Esophagus (tissue), 2 donors: ENCODE measurements around the gene PTGS1. TPM values are rescaled to one million over a fixed set of nuclear protein-coding genes. Genes with fewer than 3 reads are reported as not detected.

Experiments
- H3K27ac ChIP-seq, 2 donors: one replicate each; pipeline ENCODE4 v1.5.1; 2013; ENCODE audit warnings: low read depth in 2 of 2, mild to moderate bottlenecking in 2 of 2, inconsistent platforms in 1 of 2, low read length in 1 of 2, moderate library complexity in 1 of 2
- H3K27me3 ChIP-seq, 2 donors: one replicate each; pipeline ENCODE4 v1.6.1; 2013; ENCODE audit warnings: low read length in 2 of 2, control low read depth in 1 of 2, mild to moderate bottlenecking in 1 of 2; ENCODE audit not compliant: insufficient read depth in 2 of 2, control insufficient read depth in 1 of 2
- H3K36me3 ChIP-seq, 2 donors: one replicate each; pipeline ENCODE4 v1.6.1; 2013; ENCODE audit warnings: low read length in 1 of 2; ENCODE audit not compliant: control insufficient read depth in 2 of 2, insufficient read depth in 2 of 2
- H3K4me1 ChIP-seq, 2 donors: one replicate each; pipeline ENCODE4 v1.6.1; 2013; ENCODE audit warnings: low read length in 1 of 2; ENCODE audit not compliant: control insufficient read depth in 2 of 2, insufficient read depth in 2 of 2
- H3K4me3 ChIP-seq, 2 donors: one replicate each; pipeline ENCODE4 v1.5.1; 2013; ENCODE audit warnings: low read length in 2 of 2, mild to moderate bottlenecking in 2 of 2, low read depth in 1 of 2, moderate library complexity in 1 of 2
- H3K9me3 ChIP-seq, 2 donors: one replicate each; pipeline ENCODE4 v1.6.1; 2013; ENCODE audit warnings: mild to moderate bottlenecking in 2 of 2, low read depth in 1 of 2, low read length in 1 of 2, moderate library complexity in 1 of 2; ENCODE audit not compliant: control insufficient read depth in 2 of 2, insufficient read depth in 1 of 2
- WGBS, 2 donors: extraction: QIAGEN DNeasy Blood & Tissue Kit; methylation state at CpG; one replicate each; pipeline ENCODE4 v1.1.7; 2013; 5-methylcytosine and 5-hydroxymethylcytosine counted together
- polyA plus RNA-seq, 2 donors: library from polyadenylated mRNA; stranded (reverse); fragments of 200-250 nt; gene quantifications; one replicate each; pipeline ENCODE4 v1.2.3, GENCODE V29; 2013
- donor health status: healthy with polysubstance abuse.
- donor health status: Bipolar disorder and iron deficiency.

Gene PTGS1
- polyA plus RNA-seq, 2 donors, result 6.8 to 20.3 TPM

DNA sequence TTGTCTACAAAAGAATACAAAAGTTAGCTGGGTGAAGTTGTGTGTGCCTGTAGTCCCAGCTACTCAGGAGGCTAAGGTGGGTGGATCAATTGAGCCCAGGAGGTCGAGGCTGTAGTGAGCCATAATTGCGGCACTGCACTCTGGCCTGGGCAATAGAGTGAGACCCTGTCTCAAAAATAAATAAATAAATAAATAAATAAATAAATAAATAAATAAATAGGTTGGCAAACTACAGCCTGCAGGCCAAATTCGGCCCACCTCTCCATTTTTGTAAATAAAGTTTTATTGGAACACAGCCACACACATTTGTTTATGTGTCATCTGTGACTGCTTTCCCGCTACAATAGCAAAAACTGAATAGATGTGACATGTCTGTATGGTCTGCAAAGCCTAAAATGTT lies 9.5 kb downstream of the PTGS1 start:
- H3K4me1 ChIP-seq, result peaks cover 10 to 16% of the 10 kb centered on the region in 2 donors
- H3K36me3 ChIP-seq, result peaks cover 0 to 12% of the 10 kb centered on the region in 2 donors
- no peaks in the 10 kb centered on the region for H3K9me3 ChIP-seq
- WGBS, 2 donors, result 86 to 89% methylated on average over 4 of the region's 4 CpGs
- H3K4me3 ChIP-seq, result no peak overlapping the region
- no peak overlapping the region for H3K27ac ChIP-seq
- no peaks in the 10 kb centered on the region for H3K27me3 ChIP-seq

DNA sequence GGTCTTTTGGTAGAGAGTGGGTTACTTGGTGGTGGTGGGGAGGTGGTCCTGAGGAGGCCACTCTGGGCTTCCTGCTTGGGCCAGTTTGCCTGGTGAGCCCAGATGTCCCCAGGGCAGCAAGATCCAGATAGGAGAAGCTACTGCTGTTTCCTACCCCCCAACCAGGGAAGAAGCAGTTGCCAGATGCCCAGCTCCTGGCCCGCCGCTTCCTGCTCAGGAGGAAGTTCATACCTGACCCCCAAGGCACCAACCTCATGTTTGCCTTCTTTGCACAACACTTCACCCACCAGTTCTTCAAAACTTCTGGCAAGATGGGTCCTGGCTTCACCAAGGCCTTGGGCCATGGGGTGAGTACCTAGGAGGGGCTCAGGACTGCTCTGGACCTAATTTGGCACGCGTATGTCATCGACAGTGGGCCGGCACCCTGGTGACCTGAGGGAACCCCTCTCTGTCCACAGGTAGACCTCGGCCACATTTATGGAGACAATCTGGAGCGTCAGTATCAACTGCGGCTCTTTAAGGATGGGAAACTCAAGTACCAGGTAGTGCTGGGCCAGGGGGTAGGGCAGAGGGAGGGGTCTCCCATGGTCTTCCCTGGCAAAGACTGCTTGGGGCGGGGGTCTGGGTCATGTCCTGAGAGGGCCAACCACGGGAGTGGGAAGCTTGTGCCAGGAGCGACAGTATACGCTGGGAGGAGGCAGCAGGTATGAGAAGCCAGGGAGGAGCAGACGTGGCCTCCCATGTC lies 10.6 kb downstream of the PTGS1 start:
- no peaks in the 10 kb centered on the region for H3K27me3 ChIP-seq
- H3K4me1 ChIP-seq, result peaks cover 5 to 6% of the 10 kb centered on the region in 2 donors
- peaks cover 0 to 9% of the 10 kb centered on the region in 2 donors for H3K36me3 ChIP-seq
- no peaks in the 10 kb centered on the region for H3K9me3 ChIP-seq
- 89 to 92% methylated on average over 14 of the region's 14 CpGs for WGBS, 2 donors
- no peak overlapping the region for H3K4me3 ChIP-seq
- no peak overlapping the region for H3K27ac ChIP-seq

DNA sequence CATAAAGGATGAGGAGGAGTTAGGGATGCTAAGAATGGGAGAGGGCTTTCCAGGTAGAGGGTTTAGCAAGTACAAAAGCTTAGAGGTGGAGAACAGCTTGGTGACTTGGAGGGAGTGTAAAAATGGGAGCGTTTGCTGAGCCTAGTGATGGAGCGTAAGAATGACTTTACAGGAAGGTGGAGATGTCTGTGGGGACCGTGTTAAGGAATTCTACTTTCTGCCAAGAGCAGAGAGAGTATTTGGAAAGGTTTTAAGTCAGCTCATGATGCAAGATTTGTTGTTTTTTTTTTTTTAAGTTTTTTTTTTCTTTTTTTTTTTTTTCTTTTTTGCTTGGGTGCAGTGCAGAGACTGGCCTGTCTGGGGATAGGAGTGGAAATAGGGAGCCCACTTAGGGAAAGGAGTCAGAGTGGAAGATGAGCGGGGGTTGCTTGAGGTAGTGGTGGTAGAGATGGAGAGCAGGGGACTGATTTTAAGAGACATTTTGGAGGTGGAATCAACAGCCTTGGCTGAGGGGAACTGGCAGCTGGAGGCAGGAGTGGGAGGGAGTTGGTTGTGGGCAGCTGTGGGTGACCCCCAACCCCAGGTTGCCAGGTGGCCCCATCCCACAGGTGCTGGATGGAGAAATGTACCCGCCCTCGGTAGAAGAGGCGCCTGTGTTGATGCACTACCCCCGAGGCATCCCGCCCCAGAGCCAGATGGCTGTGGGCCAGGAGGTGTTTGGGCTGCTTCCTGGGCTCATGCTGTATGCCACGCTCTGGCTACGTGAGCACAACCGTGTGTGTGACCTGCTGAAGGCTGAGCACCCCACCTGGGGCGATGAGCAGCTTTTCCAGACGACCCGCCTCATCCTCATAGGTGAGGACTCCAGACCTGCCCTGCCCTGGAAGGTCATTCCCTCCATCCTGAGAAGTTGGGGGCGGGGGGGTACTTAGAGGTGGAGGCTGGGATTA lies 12.4 kb downstream of the PTGS1 start:
- Histone ChIP-seq H3K27ac (no peak overlapping the region), H3K4me3 (no peak overlapping the region), H3K9me3 (no peaks in the 10 kb centered on the region), H3K27me3 (no peaks in the 10 kb centered on the region), H3K4me1 (peaks cover 2 to 5% of the 10 kb centered on the region in 2 donors), H3K36me3 (peaks cover 2 to 11% of the 10 kb centered on the region in 2 donors)
- 52 to 61% methylated on average over 16 of the region's 16 CpGs for WGBS, 2 donors

DNA sequence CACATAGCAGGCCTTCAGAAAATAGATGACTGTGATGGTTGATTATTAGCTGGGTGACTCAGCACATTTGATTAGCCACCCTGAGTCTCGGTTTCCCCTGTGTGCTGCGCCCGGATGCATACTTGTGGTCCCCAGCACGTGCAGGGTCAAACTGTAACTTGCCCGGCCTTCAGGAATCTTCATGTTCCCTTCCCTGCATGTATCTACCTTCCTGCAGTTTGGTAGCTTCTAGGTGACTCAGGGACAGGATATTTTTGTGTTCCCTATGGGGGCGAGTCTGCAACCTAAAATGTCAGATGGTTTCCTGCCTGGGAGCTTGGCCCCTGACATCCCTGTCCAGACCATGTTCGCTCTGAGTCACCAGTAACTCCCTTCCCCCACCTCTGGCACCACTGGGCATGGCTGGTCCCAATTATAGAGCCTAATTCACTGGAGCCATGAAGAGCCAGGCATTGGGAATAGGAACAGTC lies 13.2 kb downstream of the PTGS1 start:
- Histone ChIP-seq H3K36me3 (peaks cover 2 to 9% of the 10 kb centered on the region in 2 donors), H3K27ac (no peak overlapping the region), H3K4me1 (peaks cover 2 to 5% of the 10 kb centered on the region in 2 donors), H3K4me3 (no peak overlapping the region), H3K9me3 (no peaks in the 10 kb centered on the region), H3K27me3 (no peaks in the 10 kb centered on the region)
- WGBS, 2 donors, result 73 to 78% methylated on average over 7 of the region's 7 CpGs

DNA sequence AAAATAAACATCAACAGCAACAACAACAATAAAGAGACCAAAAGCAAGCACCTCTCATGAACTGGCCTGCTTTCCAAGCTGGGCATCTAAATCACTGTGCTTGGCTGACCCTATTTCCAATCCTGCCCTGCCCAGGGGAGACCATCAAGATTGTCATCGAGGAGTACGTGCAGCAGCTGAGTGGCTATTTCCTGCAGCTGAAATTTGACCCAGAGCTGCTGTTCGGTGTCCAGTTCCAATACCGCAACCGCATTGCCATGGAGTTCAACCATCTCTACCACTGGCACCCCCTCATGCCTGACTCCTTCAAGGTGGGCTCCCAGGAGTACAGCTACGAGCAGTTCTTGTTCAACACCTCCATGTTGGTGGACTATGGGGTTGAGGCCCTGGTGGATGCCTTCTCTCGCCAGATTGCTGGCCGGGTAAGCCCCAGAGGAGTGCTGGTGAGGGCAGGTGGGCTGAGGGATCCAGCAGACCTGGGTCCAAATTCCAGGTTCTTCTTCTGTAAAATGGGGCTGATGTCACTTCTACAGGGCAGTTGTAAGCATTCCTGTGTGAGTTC lies 15.6 kb downstream of the PTGS1 start:
- H3K27ac ChIP-seq, result no peak overlapping the region
- peaks cover 2 to 7% of the 10 kb centered on the region in 2 donors for H3K36me3 ChIP-seq
- no peak overlapping the region for H3K4me3 ChIP-seq
- H3K4me1 ChIP-seq, result peaks cover 6 to 10% of the 10 kb centered on the region in 2 donors
- 89 to 91% methylated on average over 8 of the region's 8 CpGs for WGBS, 2 donors
- no peaks in the 10 kb centered on the region for H3K9me3 ChIP-seq
- no peaks in the 10 kb centered on the region for H3K27me3 ChIP-seq

DNA sequence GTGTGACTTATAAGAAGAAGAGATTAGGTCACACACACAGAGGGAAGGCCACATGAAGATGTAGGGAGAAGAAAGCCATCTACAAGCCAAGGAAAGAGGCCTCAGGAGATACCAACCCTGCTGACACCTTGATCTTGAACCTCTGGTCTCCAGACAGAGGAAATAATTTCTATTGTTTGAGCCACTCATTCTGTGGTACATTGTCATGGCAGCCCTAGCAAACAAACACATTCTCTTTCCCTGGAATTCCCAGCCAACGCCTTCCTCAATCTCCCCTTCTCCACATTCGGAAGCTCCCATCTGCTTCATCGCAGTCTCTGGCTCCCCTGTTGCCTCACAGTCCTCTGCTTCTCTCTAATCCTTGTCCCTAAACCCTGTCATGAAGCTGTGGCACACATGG lies 16.7 kb downstream of the PTGS1 start:
- peaks cover 6 to 10% of the 10 kb centered on the region in 2 donors for H3K4me1 ChIP-seq
- whole genome bisulfite sequencing, 2 donors, result 89 to 90% methylated on average over 3 of the region's 3 CpGs
- no peak overlapping the region for H3K4me3 ChIP-seq
- no peak overlapping the region for H3K27ac ChIP-seq
- no peaks in the 10 kb centered on the region for H3K27me3 ChIP-seq
- no peaks in the 10 kb centered on the region for H3K9me3 ChIP-seq
- H3K36me3 ChIP-seq, result peaks cover 2 to 11% of the 10 kb centered on the region in 2 donors

DNA sequence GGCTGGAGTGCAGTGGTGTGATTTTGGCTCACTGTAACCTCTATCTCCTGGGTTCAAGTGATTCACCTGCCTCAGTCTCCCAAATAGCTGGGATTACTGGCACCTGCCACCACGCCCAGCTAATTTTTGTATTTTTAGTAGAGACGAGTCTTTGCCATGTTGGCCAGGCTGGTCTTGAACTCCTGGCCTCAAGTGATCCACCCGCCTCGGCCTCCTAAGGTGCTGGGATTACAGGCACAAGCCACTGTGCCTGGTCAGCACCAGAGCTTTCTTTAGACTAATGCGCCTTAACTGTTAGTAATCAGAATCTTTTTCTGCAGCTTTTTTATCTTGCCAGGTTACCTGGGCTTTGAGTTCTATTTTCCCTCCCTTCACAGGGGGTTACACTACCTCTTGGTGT lies 18.4 kb downstream of the PTGS1 start:
- no peak overlapping the region for H3K4me3 ChIP-seq
- peaks cover 5 to 12% of the 10 kb centered on the region in 2 donors for H3K4me1 ChIP-seq
- no peaks in the 10 kb centered on the region for H3K9me3 ChIP-seq
- no peak overlapping the region for H3K27ac ChIP-seq
- H3K36me3 ChIP-seq, result peaks cover 2 to 11% of the 10 kb centered on the region in 2 donors
- WGBS, 2 donors, result 83 to 91% methylated on average over 5 of the region's 5 CpGs
- H3K27me3 ChIP-seq, result no peaks in the 10 kb centered on the region

DNA sequence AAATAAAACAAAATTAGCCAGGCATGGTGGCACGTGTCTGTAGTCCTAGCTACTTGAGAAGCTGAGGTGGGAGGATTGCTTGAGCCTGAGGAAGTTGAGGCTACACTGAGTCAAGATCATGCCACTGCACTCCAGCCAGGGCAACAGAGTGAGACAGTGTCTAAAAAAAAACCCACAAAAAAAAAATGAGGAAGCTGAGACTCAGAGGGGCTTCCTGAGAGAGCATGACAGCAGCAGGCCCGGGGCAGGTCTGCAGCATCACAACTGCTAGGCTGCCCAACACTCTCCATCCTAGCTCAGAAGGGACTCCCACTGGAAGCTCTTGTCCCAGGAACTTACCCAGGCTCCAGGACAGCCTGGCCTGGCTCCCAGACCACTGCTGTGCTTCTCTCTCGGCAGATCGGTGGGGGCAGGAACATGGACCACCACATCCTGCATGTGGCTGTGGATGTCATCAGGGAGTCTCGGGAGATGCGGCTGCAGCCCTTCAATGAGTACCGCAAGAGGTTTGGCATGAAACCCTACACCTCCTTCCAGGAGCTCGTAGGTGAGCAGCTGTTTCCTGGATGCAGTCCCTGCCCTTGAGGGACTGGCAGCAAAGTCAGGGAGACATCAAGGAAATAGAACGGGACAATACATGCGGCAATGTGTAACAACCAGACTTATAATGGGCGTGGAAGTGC lies 19.1 kb downstream of the PTGS1 start:
- H3K36me3 ChIP-seq, result peaks cover 2 to 8% of the 10 kb centered on the region in 2 donors
- H3K4me3 ChIP-seq, result no peak overlapping the region
- no peaks in the 10 kb centered on the region for H3K9me3 ChIP-seq
- 26 to 45% methylated on average over 11 of the region's 11 CpGs for WGBS, 2 donors
- H3K4me1 ChIP-seq, result peaks cover 3 to 16% of the 10 kb centered on the region in 2 donors
- no peaks in the 10 kb centered on the region for H3K27me3 ChIP-seq
- H3K27ac ChIP-seq, result peak overlapping the region in 1 of 2 donors; percentile 50

DNA sequence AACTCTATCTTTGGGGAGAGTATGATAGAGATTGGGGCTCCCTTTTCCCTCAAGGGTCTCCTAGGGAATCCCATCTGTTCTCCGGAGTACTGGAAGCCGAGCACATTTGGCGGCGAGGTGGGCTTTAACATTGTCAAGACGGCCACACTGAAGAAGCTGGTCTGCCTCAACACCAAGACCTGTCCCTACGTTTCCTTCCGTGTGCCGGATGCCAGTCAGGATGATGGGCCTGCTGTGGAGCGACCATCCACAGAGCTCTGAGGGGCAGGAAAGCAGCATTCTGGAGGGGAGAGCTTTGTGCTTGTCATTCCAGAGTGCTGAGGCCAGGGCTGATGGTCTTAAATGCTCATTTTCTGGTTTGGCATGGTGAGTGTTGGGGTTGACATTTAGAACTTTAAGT lies 21.5 kb downstream of the PTGS1 start:
- H3K27ac ChIP-seq, result no peak overlapping the region
- H3K27me3 ChIP-seq, result no peaks in the 10 kb centered on the region
- H3K36me3 ChIP-seq, result peaks cover 0 to 4% of the 10 kb centered on the region in 2 donors
- no peaks in the 10 kb centered on the region for H3K9me3 ChIP-seq
- H3K4me1 ChIP-seq, result peaks cover 3 to 17% of the 10 kb centered on the region in 2 donors
- WGBS, 2 donors, result 91 to 95% methylated on average over 9 of the region's 9 CpGs
- no peak overlapping the region for H3K4me3 ChIP-seq
